GM12801 (cell line): Measurements from ENCODE around the gene MAML3.

ENCODE experiments used
- CTCF ChIP-seq: IDR thresholded peaks from one replicate; pipeline ENCODE4 v1.5.1; 2011; ENCODE audit warnings: control low read depth; ENCODE audit not compliant: insufficient read length; ENCODE audit errors: extremely low read depth

Gene MAML3

GRCh38 chr4:140156529-140157171 is 2.7 kb upstream of the MAML3 start:
- no peak for TF ChIP-seq CTCF

- TF ChIP-seq CTCF: no peak
Observed at GRCh38 chr4:140154572-140154891, 548 bp upstream of the MAML3 start.

GRCh38 chr4:140153419-140153717 is 616 bp downstream of the MAML3 start:
- TF ChIP-seq CTCF: no peak

- TF ChIP-seq CTCF: no peak
Observed at GRCh38 chr4:140152751-140153418, 1.1 kb downstream of the MAML3 start.

GRCh38 chr4:140152013-140152703 is 1.8 kb downstream of the MAML3 start:
- TF ChIP-seq CTCF: no peak

GRCh38 chr4:140151699-140152012 is 2.3 kb downstream of the MAML3 start:
- no peak for TF ChIP-seq CTCF

- TF ChIP-seq CTCF: no peak
Observed at GRCh38 chr4:140150886-140151698, 2.9 kb downstream of the MAML3 start.
